Suppressor macrophage treated with lipopolysaccharide for 1 hour (primary cell): ENCODE results near the gene SLC8A1.

Experiments
- DNase-seq, 3 donors: peaks; one replicate each; pipeline ENCODE4 v3.0.0-alpha.2; 2020 to 2022

SLC8A1 gene

DNA sequence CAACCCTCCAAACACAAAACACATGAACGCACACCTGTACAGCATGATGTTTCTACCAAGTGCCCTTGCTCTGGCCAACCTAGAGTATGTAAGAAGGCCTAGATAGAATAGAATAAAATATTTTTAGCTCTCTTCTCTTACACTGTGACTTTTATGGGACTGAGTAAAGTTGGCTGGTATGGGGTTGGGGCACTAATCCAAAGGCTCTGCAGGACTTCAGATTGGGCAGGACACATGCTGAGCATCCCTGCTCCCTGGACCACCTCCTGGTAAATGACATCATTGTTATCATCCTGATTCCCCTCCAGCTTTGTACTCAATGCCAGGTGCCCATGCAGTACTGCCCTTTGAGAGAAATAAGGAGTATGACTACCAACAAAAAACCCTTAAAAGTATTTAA is 322.2 kb downstream of the SLC8A1 start:
- no peak for DNase-seq

DNA sequence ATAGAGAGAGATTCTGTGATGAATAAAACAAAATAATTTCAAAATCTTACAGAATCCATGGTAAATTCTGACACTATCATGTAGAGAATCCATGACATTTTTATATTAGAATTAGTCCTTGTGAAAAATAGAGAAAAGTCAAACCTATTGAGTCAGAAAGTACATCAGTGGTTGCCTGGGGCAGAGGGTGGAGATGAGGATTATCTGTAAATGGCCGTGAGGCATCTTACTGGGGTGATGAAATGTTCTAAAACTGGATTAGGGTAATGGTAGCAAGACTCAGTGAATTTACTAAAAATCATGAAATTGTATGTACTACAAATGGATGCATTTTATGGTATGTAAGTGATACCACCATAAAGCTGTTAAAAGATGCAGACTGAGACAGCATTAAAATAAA is 323.1 kb downstream of the SLC8A1 start:
- DNase-seq = no peak

DNA sequence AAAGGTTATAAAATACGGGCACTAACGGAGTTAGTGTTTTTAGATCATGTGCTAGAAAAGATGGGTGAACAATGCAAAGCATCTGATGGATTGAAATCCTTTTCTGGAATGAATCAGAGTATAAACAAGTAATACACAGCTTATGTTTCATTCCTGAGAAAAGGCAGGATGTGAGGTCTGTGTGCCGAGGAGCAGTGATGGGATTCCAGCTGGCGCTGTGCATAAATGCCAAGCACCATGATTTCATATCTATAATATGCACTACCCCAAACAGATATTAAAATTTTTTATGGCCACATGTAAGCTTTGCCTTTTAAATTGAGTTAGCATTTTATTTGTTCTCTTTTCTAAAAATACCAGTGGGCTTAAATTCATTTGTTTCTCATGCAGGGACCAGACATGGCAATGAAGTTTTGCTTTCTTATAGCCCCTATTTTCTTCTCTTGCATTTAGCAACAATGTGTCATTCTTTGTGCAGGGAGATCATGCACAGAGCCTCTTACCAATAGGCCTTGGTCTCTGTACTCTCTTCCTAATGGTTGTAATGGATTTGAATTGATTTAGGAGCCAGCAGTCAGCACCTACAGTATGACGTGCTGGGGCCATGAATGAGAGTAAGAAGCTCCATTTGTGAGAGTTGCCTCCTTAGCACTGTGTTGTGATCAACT is 323.9 kb downstream of the SLC8A1 start:
- DNase-seq = no peak

DNA sequence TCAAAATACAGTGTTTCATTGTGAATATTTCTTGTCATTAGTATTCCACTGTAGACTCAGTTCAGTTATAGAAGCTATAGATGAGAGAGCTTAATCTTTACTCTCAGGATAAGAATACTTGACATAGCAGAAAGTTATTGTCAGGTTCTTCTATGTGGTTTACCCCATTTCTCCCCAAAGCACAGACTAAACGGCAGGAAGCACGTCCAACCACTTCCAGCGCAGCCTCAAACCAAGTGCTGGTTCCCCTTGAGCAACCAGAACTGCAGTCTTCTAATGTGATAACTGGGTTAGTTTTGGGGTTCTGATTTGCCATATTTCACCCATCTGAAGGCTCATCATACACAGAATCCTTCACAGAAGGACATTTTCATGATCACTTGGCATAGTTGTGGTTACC is 324.7 kb downstream of the SLC8A1 start:
- DNase-seq = no peak

DNA sequence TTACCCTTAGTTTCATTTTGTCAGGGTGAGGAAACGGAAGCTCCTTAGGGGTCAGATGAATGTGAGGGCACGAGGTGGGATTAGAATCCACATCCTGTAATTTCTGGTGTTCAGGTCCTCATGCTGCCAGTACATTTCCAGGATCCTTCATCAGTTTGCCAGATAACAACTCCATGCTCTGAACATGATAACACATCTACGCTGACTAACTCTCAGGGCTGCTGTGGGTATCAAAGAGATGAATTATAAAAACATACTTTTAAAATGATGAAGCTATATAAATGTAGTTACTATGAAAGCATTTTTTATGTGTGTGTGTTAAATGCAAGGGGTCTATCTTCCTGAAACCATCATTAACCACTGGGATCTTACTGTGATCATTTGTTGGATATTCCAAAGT is 325.9 kb downstream of the SLC8A1 start:
- no peak for DNase-seq

DNA sequence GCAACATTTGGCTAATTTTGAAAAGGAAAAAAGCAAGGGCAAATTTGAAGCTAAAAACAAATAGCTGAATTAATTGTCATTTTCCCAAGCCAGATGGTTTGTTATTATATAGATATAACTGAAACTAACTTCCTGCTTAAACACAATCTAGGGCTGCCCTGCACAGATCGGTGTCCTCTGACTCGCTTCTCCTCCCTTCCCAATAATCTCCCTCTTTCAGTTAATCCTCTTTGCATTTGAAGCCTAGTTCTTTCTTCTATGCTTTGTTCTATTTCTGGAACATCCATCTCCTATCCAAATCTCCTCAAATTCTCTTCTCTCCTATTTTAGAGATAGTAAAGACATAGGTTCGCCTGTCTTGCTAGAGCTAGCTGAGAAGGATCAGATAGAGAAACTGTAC is 328.1 kb downstream of the SLC8A1 start:
- no peak for DNase-seq

DNA sequence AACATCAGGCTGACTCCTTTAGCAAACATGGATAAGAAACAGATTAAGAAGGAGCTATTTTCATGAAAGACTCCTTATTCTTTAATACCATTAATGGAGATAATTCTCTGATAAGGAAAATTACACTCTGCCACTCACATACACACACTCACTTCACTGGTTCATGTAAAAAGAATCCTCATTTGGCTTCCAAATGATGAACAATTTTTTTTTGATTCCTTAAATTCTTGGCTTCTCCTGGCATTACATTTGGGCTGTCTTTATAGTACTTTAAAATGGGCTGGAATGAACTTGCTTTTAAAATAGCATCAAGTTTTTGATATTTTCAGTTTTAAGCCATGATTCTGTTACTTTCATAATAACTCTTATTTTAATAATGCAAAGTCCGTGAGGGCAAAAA is 328.6 kb downstream of the SLC8A1 start:
- no peak for DNase-seq

DNA sequence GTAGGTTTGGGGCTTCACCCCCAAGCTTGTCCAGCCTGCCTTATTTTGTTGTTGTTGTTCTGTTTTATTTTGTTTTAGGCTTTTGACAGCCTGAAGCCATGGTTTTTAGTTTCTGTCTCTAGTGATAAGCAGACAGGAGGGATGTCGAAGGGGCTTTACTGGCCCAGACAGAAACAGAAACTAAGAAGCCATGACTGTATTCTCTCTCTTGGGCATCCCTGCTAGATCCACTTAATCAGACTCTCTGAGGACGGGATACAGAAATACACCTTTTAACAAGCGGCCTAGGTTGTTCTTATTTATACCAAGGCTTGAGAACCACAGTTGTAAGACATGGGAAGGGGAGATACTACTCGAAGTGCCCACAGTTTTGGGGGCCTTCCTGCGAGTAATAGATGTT is 330.9 kb downstream of the SLC8A1 start:
- no peak for DNase-seq

DNA sequence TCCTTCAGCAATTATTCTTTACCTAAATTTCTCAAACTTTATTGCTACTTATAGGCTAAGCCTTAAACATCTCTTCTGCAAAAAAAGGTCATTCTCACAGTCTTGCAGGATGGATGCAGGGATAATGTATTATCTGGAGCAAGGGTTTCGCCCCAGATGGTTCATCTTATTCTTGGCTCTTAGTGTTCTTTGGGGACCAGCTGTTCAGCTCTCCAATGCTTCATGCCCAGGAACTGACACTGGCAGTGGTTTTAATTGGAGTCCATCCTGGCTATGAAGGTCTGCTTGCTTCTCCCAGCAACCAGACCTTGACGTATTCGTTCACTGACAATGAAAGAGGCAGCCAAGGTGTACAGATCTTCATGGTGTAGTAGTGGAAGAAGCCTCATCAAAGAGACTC is 331.9 kb downstream of the SLC8A1 start:
- no peak for DNase-seq

DNA sequence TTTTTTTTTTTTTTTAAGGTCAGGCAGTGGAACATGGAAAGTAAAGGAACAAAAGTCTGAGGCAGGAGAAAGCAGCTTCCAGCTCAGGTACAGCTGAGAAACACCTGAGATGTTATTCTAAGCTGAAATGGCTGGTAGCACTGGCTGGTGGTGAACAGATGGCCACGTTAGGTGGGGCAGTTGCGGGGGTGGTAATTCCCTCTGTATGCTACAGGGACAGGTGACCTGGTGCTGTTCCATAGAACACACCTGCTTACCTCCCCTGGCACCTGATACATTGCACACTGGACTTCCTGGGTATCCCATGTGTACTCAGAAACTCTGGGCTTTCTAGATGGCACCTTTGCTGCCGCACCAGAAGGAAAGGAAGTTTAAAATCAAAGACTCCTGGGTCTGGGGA is 333.3 kb downstream of the SLC8A1 start:
- DNase-seq = no peak

DNA sequence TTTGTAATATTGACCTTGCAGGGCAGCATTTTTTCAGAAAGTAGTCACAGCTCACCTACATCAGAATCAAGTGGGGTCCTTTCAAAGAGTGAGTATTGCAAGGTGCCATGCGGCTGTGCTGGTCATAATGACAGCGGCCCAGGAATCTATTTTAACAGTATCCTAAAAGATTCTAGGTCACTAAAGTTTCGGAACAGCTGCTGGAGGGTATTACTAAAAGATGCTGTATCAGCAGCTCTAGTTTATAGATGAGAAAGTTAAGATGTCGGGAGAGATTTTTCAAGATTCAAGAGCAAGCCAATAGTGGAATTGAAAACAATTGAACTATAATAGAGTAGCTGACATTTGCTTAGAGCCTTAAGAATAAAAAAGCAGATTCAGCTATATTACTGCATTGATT is 336.0 kb downstream of the SLC8A1 start:
- no peak for DNase-seq

DNA sequence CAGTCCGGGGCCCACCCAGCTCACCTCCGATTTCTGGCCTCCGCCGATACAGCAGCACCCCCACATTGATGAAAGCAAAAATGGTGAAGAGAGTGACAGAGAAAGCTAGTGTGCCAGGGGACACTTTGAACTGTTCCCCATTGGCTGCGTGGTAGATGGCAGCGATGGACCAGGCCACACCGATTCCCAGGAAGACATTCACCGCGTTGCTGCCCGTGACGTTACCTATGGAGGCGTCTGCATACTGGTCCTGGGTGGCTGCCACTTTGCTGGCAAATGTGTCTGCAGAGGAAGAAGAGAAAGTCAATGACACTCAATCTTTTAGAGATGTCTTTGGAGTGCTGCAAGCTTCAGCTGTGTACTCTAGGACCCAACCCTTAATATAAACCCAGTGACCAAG is 336.5 kb downstream of the SLC8A1 start:
- no peak for DNase-seq

DNA sequence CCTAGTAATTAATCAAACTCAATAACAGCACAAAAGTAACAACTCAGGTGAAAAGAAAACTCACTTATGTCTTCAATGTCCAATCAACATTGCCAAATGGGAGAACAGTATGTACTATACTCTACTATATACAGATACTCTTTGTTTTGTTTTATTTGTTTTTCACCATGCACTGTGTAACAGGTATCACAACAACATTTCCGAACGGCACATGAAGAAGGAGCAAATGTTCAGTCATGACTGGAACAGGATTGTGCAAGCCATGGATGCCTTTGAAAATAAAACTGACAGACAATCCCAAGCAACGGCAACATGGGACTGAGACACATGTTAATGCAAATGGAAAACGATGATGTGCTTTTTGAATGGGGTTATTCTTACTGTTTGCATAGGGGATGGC is 337.9 kb downstream of the SLC8A1 start:
- no peak for DNase-seq

DNA sequence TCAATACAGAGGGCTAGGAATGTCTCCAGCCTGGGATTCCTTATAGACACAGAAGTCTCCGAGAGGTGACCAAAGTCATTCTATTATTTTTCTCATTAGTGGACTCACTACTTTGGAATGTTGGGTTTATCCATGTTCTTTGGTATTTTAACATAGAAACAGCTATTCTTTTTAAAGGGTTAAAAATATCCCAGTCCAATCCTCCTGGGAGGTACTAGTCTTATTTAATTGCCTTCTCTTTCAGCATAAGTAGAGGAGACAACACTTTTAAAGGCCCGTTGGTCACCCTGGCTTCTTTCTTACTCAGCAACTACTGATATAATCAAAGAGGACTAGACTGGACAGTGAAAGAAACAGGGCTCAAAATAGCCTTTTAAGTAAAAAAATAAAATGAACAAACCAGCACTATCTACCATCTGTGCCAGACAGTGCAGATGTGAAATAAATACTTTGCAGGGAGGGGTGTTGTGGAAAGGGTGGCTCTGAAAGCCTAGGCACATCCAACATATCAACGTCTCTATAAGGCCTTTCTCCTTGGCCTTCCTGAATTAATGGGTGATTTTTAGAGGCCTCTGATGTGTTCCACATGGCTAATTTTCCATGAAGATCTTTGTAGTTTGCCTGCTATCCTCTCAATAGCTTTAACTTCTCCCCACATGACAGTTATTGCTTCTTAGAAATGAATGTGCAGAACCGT is 338.5 kb downstream of the SLC8A1 start:
- no peak for DNase-seq

DNA sequence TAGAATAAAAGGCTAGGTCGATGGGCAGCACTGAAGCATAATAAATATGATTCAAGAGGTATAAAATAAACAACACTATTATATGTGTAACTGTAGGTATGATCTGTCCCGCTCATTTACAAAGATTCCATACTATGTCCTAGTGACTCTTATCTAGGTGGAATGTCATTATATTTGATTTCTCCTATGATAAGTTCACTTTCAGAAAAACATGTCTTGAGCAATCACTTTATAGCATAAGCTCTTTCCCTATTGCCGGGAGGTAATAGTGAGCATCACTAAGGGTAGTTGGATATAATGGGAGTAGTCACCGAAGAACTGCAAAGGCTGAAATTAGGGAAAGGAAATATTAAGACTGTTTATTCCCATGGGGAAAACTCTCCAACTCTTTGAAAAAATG is 342.5 kb downstream of the SLC8A1 start:
- no peak for DNase-seq

DNA sequence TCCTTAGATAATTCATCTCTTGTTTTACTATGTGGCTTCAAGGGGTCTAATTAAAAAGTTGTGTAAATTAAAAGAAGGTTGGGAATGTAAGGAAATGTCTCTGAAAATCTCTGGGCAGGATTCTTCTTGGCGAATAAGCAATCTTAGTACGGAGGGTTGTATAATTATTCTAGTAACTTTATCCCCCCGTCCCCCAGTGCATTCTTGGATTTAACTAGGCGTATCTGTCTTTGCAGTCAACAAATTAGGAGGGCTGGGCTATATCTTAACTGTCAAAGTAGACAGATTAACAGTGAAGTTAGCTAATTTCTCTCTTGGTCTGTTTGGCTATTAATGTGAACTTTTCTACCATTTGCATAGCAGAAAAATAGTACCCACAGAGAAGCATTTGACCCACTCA is 343.0 kb downstream of the SLC8A1 start:
- no peak for DNase-seq

DNA sequence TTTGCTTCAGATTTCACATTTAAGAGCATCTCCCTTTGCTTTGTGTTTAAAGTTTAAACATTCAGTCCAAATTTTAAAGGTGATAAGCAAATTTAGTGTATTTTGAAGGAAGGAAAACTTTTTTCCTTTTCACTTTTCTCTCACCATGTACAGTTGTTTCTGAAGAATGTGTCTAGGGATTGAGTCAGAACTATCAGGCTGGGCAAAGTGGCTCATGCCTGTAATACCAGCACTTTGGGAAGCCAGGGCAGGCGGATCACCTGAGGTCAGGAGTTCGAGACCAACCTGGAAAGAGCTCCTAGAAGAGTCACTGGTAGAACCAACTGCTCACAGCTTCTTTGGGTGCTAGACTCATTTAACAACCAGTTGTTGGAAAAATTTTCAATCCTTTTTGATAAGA is 345.8 kb downstream of the SLC8A1 start:
- no peak for DNase-seq

DNA sequence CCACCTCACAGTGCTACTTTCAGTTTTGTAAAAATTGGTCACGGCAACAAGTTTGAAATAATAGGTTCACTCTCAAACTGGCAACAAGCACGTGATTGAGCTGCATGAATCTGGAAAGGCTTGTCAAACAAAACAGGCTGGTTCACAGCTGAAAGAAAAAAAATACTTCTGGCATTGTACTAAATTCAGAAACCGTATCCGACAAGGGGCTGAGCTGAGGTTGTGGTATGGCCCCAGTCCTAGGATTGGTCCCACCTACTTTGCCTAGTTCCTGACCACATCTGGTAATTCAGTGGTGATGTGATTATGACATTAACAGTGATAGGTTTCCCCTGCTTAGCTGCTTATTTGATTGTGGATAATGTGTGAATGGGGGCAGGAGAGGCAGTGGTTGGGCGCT is 346.3 kb downstream of the SLC8A1 start:
- no peak for DNase-seq

DNA sequence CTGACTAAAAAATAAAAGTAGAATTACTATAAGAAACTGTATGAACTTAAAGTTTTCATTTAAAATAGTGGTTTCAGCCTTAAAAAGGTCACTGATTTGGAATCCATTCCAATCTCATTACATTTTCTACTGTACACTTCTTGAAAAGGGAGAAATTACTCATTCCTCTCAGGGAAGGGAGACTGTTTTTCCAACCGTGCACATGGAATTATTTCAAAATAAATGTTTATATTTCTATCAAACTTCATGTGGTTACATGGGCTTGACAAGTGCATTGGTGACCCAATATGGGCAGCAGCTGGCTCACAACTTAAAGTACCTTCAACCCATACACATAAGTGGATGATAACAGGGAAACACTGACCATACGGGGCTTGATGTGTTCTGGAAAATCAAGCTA is 348.3 kb downstream of the SLC8A1 start:
- DNase-seq = no peak

DNA sequence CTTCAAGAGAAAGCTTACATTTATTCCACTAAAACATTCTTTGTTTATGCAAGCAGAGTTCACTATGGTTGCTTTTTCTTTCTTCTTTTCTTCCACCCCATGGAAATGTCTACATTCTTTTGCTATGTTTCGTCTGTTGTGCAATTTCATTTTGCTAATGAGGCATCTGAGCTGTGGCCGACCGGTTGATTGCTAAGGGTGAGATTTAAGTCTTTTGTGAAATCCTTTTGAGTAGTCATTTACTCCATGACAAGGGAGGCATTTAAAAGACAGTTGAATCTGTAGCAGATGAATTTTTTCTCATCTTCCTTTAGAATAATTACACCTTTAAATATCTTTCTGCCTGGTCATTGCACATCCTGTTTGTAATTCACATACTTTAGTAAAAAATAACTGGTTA is 348.7 kb downstream of the SLC8A1 start:
- DNase-seq = no peak

DNA sequence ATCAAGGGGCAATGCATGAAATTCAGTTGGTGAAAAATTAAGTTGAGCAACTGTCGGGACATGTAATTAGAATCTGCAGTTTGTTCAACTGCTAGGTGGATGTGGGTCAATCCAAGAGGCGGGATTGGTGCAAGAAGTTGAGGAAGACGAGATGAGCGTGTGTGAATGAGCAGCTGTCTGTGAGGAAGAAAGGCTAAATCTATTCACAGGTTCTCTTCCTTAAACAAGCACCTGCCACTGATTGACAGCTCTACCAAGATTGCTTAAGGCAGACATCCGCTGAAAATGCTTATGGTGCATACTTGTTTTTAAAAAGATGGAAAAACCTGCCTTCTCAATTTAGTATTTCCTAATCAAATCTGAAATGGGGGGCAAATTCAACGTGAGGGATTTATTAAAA is 349.4 kb downstream of the SLC8A1 start:
- DNase-seq = no peak

DNA sequence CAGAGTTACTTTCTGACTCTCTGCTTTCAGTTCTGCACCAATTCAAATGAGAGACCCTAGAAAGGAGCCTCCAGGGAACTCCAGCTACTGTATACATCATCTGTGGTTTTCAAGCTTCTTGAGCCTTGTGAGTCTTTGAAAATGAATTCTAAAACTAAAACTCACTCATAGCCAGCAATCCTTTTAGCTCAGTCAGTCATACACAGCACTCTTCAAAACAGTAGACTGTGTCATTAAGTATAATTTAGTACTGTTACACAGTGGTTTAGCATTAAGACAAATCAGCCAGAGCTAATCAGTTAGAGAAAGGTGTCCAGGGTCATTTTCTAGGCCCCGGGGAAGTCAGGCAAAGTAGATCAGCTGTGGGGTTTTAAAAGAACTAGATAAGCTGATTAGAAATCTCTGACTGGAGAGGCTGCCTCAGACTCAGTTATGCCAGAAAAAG is 350.7 kb downstream of the SLC8A1 start:
- DNase-seq = peak in 2 of 3 donors; percentile 3 to 9

DNA sequence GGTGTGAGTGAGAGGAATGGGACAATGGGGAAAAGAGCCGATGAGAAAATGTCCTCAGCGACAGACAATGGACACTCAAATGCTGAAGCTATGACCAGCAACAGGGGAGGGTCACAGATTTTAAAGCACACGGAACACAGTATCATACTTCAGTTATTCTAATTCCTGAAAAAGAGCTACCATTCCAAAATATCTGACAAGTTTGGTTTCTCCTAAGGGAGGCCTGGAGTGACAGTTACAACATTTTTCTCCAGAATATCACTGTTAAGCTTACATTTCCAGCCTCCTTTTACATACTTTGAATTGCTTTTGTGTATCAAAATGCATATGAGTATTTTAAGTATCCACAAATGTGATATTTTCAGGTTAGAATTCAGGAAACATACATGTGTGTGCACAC is 351.2 kb downstream of the SLC8A1 start:
- DNase-seq = no peak

DNA sequence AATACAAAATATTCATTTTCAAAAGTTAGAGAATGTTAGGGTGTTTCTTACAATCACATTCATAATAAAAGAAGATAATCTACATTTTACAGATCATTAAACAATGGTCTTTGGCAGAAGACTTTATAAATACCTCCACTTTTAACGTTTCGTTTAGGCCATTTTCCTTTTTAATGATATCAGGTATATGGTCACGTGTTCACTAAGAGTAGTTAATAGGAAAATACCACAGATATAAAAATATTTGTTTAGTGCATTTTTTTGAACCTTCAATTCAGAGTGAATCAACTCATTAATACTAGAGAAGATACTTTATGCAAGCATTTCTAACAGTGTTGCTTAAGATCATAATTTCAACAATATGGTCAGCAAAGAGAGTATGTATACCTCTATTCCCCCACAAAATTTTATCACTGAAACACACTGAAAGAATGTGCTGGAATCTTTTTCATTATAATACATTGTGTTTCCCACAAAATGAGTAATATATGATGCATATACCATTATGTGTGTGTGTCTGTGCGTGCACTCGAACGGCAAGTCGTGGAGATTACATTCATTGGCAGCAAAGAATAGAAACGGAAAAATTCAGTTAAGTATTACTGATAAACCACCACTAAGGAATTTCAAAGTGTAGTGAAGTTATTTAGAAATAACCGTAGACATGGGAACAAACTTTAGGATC is 353.0 kb downstream of the SLC8A1 start:
- DNase-seq = no peak
